HG03095 (cell line): ENCODE results near the gene OR6B2.
"Not testable (repeated sequence)": the region's sequence is repeated elsewhere in the genome, so short reads cannot be mapped to it uniquely, and the experiment has no call there.

ENCODE experiments used
- ATAC-seq: cut with Tn5 transposase; IDR thresholded peaks from one replicate; pipeline ENCODE4 v1.9.1; 2021; ENCODE audit warnings: moderate library complexity; ENCODE audit not compliant: unreplicated experiment

Gene OR6B2

DNA sequence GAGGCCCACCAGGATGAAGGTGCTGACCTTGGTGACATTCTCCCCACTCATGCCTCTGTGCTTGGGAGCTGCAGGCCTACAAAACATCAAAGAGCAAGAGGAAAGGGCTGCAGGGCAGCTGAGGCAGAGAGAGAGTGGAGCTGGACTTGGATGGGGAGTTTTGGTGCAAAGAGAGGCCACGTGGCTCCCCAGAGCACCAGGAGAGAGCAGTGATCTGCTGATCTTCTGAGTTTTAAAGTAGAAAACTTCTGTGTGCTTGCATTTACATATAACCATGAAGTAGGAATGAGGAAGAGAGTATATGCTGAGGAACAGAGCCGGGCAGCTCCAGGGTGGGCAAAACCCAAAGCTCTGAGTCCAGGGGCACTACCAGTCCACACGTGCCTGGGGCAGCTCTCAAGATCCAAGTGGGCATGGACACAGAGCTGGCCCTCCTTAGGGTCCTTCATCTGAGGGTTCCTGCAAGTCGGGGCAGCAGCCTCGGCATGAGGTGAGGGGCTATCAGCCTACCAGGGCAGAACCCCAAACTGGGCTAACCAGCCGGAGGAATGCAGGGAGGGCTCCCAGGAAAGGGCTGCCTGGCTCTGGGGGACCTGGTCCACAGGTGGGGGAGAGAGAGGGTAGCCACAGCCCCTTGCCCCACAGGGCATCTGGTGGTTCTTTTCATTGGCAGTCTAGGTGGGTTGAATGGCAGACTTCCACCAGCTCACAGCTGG lies at the start of gene OR6B2:
TSS of gene OR6B2 (minus strand) at position 51 of the 716 bp plus-strand sequence. CDS start at position 51, 0 bp downstream.
- ATAC-seq, result no peak

DNA sequence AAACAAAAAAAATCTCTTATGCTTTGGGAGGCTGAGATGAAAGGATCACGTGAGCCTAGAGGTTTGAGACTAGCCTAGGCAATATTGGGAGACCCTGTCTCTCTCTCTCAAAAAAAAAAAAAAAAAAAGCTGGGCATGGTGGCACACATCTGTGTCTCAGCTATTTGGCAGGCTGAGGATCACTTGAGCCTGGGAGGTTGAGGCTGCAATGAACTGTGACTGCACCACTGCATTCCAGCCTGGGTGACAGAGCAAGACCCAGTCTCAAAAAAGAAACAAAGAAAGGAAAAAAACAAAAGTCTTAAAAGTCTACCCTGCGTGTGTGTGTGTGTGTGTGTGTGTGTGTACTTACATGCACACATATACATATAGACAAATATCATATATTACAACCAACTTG lies 48.4 kb upstream of the OR6B2 start:
- ATAC-seq, result no peak

GRCh38 chr2:240077442-240077841 lies 47.2 kb upstream of the OR6B2 start:
- ATAC-seq, result no peak

GRCh38 chr2:240074545-240074944 lies 44.3 kb upstream of the OR6B2 start:
- no peak for ATAC-seq

DNA sequence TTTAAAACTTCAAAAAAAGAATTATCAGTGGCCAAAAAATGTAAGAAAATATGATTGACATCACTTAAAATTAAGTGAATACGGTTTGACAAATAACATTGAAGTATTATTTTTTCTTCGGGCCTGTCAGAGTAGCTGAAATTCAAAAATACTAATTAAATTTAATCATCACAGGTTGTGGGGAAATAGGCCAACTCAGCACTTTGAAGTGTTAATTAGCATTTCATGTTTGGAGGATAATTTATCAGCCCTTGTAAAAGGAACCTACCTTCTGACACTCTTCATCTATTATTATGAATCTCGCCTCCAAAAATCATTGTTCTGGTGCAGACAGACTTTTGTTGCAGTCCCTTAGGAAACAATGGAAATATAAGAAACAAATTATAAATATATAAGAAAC lies 40.7 kb upstream of the OR6B2 start:
- no peak for ATAC-seq

DNA sequence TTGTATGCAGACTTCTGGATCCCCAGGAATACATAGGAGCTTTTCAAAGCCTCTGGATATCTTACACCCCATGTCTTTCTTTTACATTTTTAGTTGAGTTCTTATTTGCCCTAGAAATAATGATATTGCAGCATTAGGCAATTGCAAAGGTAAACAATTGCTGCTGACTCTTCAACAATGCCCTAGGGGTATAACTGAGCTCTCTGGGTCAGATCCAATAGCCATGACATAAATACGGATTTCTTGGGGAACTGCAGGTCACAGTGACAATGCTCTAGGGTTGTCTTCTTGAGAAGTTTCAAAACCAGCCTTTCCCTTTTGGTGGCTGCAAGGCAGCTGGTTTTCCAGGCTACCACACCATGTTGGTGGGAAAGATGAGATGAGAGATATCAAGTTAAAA lies 39.6 kb upstream of the OR6B2 start:
- ATAC-seq, result no peak

GRCh38 chr2:240068193-240068592 lies 38.0 kb upstream of the OR6B2 start:
- ATAC-seq, result no peak

GRCh38 chr2:240066489-240066888 lies 36.3 kb upstream of the OR6B2 start:
- no peak for ATAC-seq

GRCh38 chr2:240064898-240065297 lies 34.7 kb upstream of the OR6B2 start:
- no peak for ATAC-seq

DNA sequence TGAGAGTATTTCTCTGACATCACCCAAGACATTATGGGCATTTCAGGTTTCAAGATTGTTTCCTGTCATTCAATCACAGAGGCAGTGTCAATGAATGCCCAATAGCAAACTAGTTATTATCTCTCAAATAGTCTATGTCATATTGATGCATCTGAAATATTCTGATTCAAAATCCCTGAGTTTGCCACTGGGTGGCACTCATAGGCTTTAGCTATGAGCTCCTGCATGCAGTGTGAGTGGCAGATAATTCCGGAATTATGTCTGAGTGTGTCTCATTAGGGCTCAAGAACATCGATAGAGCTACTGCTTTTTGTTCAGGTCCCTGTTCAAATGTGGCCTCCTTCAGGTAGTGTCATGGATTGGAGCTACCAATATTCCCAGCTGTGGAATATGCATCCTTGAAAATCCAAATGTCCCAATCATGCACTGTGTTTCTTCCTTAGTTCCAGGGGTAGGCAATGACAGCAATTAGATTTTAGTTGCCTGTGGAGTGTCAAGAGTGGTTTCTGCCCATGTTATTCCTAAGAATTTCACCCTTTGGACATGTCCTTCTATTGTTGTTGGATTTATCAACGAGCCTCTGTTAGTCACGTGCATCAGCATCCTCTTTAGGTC lies 30.9 kb upstream of the OR6B2 start:
- ATAC-seq, result no peak

GRCh38 chr2:240056678-240057077 lies 26.4 kb upstream of the OR6B2 start:
- no peak for ATAC-seq

- no peak for ATAC-seq
These were observed 25.1 kb upstream of the OR6B2 start for GRCh38 chr2:240055177-240055917.

- no peak for ATAC-seq
These were observed 23.2 kb upstream of the OR6B2 start, which contains the start of gene OR6B3 for GRCh38 chr2:240053173-240054155. OR6B3 (minus strand) TSS chr2:240053521.

GRCh38 chr2:240052524-240052923 lies 22.3 kb upstream of the OR6B2 start:
- no peak for ATAC-seq

GRCh38 chr2:240051697-240052096 lies 21.5 kb upstream of the OR6B2 start:
- ATAC-seq, result no peak

DNA sequence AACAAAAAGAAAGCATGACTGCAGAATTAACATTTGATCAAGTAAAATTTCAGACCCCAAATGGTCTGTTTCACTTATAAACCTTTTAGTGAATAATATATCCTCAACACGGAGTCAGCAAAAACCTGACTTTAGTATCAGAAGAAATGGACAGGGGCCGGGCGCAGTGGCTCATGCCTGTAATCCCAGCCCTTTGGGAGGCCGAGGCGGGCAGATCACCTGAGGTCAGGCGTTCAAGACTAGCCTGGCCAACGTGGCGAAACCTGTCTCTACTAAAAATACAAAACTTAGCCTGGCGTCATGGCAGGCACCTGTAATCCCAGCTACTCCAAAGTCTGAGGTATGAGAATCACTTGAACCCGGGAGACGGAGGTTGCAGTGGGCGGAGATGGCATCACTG lies 20.0 kb upstream of the OR6B2 start:
- no peak for ATAC-seq

GRCh38 chr2:240048237-240048636 lies 18.0 kb upstream of the OR6B2 start:
- no peak for ATAC-seq

DNA sequence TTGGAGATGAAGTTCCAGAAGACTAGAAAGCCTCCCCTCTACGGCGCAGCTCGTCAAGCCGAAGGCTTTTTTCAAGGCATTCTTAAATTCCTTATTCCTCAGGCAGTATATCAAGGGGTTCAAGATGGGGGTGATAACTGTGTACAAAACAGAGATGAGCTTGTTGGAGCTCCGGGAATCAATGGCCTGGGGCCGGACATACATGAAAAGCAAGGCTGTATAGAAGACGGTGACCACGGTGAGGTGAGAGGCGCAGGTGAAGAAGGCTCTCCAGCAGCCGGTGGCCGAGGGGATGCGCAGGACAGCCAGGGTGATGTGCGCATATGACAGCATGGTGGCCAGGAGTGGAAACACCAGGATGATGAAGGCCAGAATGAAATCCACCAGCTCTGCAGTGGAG lies 14.9 kb upstream of the OR6B2 start:
- ATAC-seq, result no peak

- not testable (repeated sequence) for ATAC-seq
These were observed 13.9 kb upstream of the OR6B2 start for GRCh38 chr2:240044096-240044495.

DNA sequence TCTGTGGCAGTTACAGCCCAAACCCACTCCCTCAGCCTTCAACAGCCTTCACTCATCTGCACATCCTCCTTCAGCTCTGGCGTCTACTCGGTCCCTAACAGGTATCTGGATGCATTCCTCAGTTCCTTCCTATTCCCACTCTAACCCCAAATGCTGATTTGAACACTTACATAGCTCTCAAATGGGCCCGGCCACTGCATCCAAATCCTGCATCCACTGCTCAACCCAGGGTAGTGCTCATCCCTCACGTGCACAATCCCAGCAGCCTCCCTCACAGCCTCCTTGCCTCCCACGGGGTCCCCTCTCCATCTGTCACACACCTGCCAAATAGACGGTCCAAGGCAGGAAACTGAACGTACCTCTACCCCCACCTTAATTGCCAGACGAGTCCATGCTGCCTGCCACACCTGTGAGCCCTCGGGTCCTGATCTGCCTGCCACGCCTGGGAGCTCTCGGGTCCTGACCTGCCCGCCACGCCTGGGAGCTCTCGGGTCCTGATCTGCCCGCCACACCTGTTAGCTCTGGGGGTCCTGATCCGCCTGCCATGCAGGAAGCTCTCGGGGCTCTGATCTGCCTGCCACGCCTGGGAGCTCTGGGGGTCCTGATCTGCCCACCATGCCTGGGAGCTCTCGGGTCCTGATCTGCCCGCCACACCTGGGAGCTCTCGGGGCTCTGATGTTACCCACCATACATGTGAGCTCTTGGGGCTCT lies 13.2 kb upstream of the OR6B2 start:
- no peak for ATAC-seq
